ENCODE results near the gene RTCB. TPM values are rescaled to one million over a fixed set of nuclear protein-coding genes. Genes with fewer than 3 reads are reported as not detected.

Gene RTCB
- total RNA-seq, 1 experiment from 2014 or later, result 91.8 TPM

DNA sequence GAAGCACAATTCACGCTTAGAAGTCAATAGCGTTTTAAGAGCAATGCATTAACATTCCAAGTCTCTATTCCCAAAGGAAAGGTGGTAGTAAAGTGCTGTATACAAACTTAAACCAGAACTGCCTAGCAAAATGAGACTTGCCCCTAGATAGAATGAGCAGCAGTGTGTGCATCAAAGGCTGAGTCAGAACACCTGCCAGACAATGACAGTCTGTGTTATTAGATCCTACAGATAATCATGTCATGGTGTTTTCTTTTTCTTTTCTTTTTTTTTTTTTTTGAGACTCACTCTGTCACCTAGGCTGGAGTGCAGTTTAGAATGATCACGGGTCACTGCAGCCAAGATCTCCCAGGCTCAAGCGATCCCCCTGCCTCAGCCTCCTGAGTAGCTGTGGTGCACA, 1.6 kb downstream of the RTCB start:
- no peaks in the 10 kb centered on the region for H3K27me3 ChIP-seq
- no peak overlapping the region for H3K27ac ChIP-seq
- peaks cover 5% of the 10 kb centered on the region for H3K4me1 ChIP-seq
- no peak overlapping the region for H3K4me3 ChIP-seq
- no peak for DNase-seq
- H3K9me3 ChIP-seq (replicated peaks), result no peaks in the 10 kb centered on the region
- peaks cover 23% of the 10 kb centered on the region for H3K36me3 ChIP-seq

DNA sequence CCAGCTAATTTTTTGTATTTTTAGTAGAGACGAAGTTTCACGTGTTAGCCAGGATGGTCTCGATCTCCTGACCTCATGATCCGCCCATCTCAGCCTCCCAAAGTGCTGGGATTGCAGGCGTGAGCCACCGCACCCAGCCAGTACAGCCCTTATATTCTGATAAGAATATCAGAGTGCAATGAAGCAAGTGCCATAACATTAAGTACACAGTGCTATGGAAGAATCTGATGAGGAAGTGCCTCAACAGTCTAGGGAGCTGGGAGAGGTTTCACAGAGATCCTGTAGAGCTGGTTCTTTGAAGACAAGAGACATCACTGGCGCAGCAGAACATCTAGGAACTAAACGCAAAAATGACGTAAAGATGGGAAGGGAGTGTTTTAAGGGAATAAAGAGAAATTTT, 2.1 kb downstream of the RTCB start:
- no peaks in the 10 kb centered on the region for H3K9me3 ChIP-seq (replicated peaks)
- H3K4me1 ChIP-seq, result peaks cover 5% of the 10 kb centered on the region
- no peak overlapping the region for H3K4me3 ChIP-seq
- no peak overlapping the region for H3K27ac ChIP-seq
- no peak for DNase-seq
- no peaks in the 10 kb centered on the region for H3K27me3 ChIP-seq
- H3K36me3 ChIP-seq, result peaks cover 24% of the 10 kb centered on the region

DNA sequence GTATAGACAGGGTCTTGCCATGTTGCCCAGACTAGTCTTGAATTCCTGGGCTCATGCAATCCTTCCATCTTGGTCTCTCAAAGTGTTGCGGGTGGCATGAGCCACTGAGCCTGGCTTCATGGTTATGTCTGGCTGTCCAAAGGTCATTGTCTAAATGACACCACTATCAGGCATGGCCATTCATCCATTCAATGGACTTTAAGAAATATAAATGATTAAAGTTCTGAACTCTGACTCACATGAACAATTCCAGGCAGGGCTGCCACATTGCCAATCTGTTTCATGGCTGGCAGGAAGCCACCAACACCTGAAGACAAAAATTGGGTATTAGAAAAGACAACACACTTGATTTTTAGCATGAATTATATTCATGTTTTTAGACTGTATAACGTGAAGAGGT, 4.1 kb downstream of the RTCB start:
- Histone ChIP-seq H3K9me3 (replicated peaks) (no peaks in the 10 kb centered on the region), H3K36me3 (peaks cover 27% of the 10 kb centered on the region), H3K27ac (no peak overlapping the region), H3K4me1 (peaks cover 5% of the 10 kb centered on the region), H3K27me3 (no peaks in the 10 kb centered on the region), H3K4me3 (no peak overlapping the region)
- DNase-seq, result no peak

- Histone ChIP-seq H3K27ac (no peak overlapping the region), H3K4me1 (peaks cover 5% of the 10 kb centered on the region), H3K27me3 (no peaks in the 10 kb centered on the region), H3K9me3 (replicated peaks) (no peaks in the 10 kb centered on the region), H3K36me3 (peaks cover 27% of the 10 kb centered on the region), H3K4me3 (no peak overlapping the region)
- DNase-seq, result no peak
Measured at GRCh38 chr22:32407312-32407711, 4.7 kb downstream of the RTCB start.

- DNase-seq, result no peak
- Histone ChIP-seq H3K36me3 (peaks cover 42% of the 10 kb centered on the region), H3K4me1 (no peaks in the 10 kb centered on the region), H3K27me3 (no peaks in the 10 kb centered on the region), H3K9me3 (replicated peaks) (no peaks in the 10 kb centered on the region), H3K4me3 (no peak overlapping the region), H3K27ac (no peak overlapping the region)
Measured at GRCh38 chr22:32404021-32404420, 8.0 kb downstream of the RTCB start.

- Histone ChIP-seq H3K36me3 (peaks cover 47% of the 10 kb centered on the region), H3K27me3 (no peaks in the 10 kb centered on the region), H3K4me1 (no peaks in the 10 kb centered on the region), H3K4me3 (no peak overlapping the region), H3K27ac (no peak overlapping the region), H3K9me3 (replicated peaks) (no peaks in the 10 kb centered on the region)
- DNase-seq, result no peak
Measured at GRCh38 chr22:32401486-32401885, 10.6 kb downstream of the RTCB start.

DNA sequence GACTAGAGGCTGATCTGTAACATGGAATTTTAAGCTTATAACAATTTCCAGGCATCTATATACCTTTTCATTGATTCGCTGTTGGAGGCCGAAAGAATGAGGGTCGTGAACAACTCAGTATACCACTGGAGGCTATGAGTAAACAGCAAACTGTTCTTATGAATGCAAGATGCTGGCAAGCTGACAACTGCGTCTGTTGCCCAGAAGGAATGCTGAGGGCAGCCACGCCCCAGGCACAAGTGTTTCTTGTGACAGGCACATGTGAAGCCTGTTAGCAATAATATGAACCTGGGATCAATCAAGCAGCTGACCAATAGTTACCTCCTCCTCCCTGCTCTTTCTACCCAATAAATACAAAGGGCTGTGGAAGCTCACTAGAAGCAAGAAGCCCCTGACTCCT, 15.3 kb downstream of the RTCB start:
- H3K4me1 ChIP-seq, result no peaks in the 10 kb centered on the region
- no peak for DNase-seq
- H3K4me3 ChIP-seq, result no peak overlapping the region
- no peaks in the 10 kb centered on the region for H3K27me3 ChIP-seq
- H3K9me3 ChIP-seq (replicated peaks), result no peaks in the 10 kb centered on the region
- H3K27ac ChIP-seq, result no peak overlapping the region
- H3K36me3 ChIP-seq, result peaks cover 65% of the 10 kb centered on the region

DNA sequence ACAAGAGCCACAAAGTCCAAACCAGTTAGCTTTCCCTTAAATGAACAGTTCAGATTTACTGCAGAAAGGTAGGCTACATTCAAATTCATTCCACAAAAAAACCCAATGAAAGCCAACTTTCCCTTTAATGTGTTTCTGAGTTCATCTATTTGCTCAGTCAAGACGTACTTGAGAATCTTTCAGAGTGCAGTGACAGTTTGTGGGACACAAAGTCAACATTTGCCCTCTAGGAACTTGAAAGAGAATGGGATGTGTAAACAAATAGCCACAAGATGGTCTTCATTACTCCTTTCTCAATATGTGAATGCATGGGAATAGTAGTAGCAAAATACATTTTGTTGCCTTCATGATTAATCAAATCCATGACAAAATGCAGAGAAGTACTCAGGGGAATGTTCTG, 15.8 kb downstream of the RTCB start:
- no peaks in the 10 kb centered on the region for H3K9me3 ChIP-seq (replicated peaks)
- H3K36me3 ChIP-seq, result peaks cover 68% of the 10 kb centered on the region
- DNase-seq, result no peak
- H3K27ac ChIP-seq, result no peak overlapping the region
- no peaks in the 10 kb centered on the region for H3K27me3 ChIP-seq
- H3K4me1 ChIP-seq, result no peaks in the 10 kb centered on the region
- no peak overlapping the region for H3K4me3 ChIP-seq

DNA sequence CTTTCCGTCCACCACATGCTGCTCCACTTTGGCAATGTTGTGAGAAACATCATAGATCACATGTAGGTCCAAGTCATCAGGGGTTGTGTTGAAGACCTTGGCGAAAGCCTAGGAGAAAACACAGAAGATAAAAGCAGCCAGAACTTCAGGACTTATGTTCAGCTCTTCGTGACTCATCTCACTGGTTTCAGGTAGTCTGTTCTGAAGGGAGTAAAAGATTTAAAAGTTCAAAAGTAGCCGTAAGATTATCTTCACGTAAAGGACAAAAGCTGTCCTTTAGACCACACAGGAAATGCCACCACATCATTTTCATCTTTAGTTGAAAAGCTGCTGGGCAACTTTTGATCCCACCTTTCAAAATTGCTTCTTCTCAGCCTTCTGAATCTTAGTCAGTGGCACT, 16.9 kb downstream of the RTCB start:
- Histone ChIP-seq H3K27ac (no peak overlapping the region), H3K36me3 (peaks cover 61% of the 10 kb centered on the region), H3K27me3 (no peaks in the 10 kb centered on the region), H3K9me3 (replicated peaks) (no peaks in the 10 kb centered on the region), H3K4me3 (no peak overlapping the region), H3K4me1 (no peaks in the 10 kb centered on the region)
- DNase-seq, result no peak

DNA sequence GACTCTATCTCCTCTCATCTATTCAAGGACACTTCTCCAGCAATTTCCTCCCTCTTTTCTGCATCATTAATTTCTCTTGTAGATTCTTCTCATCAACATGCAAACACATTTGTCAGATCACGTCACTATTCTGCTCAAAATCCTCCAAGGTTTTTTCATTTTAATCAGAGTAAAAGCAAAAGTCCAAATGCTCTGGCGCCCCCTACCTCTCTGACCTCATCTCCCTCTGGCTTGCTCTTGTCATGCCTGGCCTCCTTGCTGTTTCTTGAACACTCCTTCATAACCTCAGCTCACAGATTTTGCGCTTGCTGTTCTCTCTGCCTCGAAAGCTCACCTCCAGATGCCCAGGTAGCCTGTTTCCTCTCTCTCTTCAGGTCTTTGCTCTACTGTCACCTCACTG, 22.4 kb downstream of the RTCB start:
- H3K4me3 ChIP-seq, result no peak overlapping the region
- peaks cover 37% of the 10 kb centered on the region for H3K36me3 ChIP-seq
- H3K27ac ChIP-seq, result no peak overlapping the region
- H3K9me3 ChIP-seq (replicated peaks), result no peaks in the 10 kb centered on the region
- no peaks in the 10 kb centered on the region for H3K4me1 ChIP-seq
- H3K27me3 ChIP-seq, result no peaks in the 10 kb centered on the region
- peak in 1 of 2 experiments; percentile 16 for DNase-seq

DNA sequence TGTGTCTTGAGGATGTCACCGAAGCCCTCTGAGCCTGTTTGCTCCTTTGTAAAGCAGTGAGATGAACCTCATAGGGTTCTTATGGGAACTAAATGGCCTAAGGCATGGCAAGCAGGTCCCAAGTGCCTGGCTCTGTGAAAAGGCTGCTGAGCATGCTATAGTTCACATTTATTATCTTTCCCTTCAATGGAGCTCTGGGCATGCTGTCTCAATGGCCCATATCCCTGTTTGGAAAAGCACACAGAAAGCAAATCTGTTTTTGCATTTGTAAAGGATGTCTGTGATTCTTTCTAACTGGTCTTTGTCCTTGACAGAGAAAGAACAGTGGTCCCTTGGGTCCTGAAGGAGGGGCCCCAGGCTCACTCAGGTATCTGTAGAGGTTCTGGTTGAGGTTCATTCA, 26.4 kb downstream of the RTCB start:
- Histone ChIP-seq H3K9me3 (replicated peaks) (no peaks in the 10 kb centered on the region), H3K4me3 (no peak overlapping the region), H3K27me3 (no peaks in the 10 kb centered on the region), H3K27ac (no peak overlapping the region), H3K4me1 (no peaks in the 10 kb centered on the region), H3K36me3 (peaks cover 15% of the 10 kb centered on the region; the same call in 1 of the 2 replicates)
- DNase-seq, result no peak

- no peak for DNase-seq
- H3K4me3 ChIP-seq, result no peak overlapping the region
- no peaks in the 10 kb centered on the region for H3K4me1 ChIP-seq
- H3K27me3 ChIP-seq, result no peaks in the 10 kb centered on the region
- H3K27ac ChIP-seq, result no peak overlapping the region
- no peaks in the 10 kb centered on the region for H3K9me3 ChIP-seq (replicated peaks)
- 0 out of 2 replicates have a peak, but pooled peaks cover 1% of the 10 kb centered on the region for H3K36me3 ChIP-seq
Measured at GRCh38 chr22:32380991-32381390, 31.1 kb downstream of the RTCB start.

DNA sequence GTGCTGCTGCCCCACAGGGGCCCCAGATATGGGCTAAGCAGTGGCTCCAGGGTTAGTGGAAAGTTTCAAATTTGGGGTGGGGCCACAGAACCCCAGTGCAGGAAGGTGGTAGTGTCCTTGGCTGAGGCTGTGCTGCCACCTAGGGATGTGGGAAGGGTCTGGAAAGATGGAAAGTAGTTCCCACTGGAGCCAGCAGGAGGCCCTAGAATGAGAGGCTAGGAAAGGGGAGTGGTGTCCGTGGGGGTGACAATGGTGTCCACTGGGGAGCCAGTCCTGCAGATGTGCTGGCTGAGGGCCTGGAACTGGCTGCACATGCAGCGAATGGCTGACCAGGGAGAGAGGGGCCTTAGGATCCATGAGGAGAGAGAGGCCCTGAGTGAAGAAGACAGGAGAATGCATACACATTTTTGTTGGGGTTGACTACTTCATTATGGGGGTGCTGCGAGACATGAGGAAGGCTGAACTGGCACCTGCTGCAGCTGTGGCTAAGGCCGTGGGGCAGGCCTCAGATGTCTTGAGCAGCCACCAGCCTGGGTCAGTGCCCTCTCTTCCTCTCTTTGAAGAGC, 33.3 kb downstream of the RTCB start:
- Histone ChIP-seq H3K36me3 (no peaks in the 10 kb centered on the region), H3K9me3 (replicated peaks) (no peaks in the 10 kb centered on the region), H3K4me1 (no peaks in the 10 kb centered on the region), H3K27me3 (no peaks in the 10 kb centered on the region), H3K4me3 (no peak overlapping the region), H3K27ac (no peak overlapping the region)
- peak; percentile 37 to 62 for DNase-seq

DNA sequence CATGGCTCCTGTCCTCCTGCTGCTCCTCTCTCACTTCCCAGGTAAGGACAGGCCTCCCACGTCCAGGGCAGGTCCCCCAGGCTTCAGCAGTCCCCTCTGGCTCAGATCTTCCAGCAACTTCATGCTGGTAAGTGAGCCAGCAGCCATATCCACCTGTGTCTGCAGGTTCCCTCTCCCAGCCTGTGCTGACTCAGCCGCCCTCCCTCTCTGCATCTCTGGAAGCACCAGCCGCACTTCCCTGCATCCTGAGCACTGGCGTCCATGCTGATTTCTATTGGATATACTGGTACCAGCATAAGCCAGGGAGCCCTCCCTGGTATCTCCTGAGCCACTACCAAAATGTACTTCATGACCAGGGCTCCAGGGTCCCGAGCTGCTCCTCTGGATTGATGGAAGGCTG, 35.4 kb downstream of the RTCB start:
- no peaks in the 10 kb centered on the region for H3K36me3 ChIP-seq
- H3K4me3 ChIP-seq, result no peak overlapping the region
- no peaks in the 10 kb centered on the region for H3K9me3 ChIP-seq (replicated peaks)
- DNase-seq, result no peak
- no peaks in the 10 kb centered on the region for H3K4me1 ChIP-seq
- no peaks in the 10 kb centered on the region for H3K27me3 ChIP-seq
- no peak overlapping the region for H3K27ac ChIP-seq

GRCh38 chr22:32375678-32376450, 36.2 kb downstream of the RTCB start:
- Histone ChIP-seq H3K4me1 (no peaks in the 10 kb centered on the region), H3K27me3 (no peaks in the 10 kb centered on the region), H3K9me3 (replicated peaks) (no peaks in the 10 kb centered on the region), H3K4me3 (no peak overlapping the region), H3K36me3 (no peaks in the 10 kb centered on the region), H3K27ac (no peak overlapping the region)
- DNase-seq, result no peak

DNA sequence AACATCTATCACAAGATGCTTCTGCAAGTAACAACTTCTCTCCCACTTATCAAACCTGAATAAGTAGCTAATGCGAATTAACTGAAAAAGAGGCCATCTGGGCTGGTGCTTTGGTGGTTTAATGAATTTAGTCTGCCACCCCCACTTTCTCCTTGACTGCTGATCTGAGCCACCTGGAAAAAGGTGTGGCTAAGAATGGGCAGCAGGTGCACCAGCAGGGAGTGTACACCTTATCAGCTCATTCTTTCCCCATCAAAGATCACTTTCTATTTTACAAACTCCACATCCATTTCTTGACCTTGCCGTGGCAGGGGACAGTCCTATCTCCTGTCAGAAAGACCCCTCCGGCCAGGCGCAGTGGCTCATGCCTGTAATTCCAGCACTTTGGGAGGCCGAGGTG, 47.8 kb downstream of the RTCB start:
- no peaks in the 10 kb centered on the region for H3K9me3 ChIP-seq (replicated peaks)
- H3K27me3 ChIP-seq, result no peaks in the 10 kb centered on the region
- H3K4me3 ChIP-seq, result no peak overlapping the region
- no peak for DNase-seq
- no peak overlapping the region for H3K27ac ChIP-seq
- H3K36me3 ChIP-seq, result no peaks in the 10 kb centered on the region
- H3K4me1 ChIP-seq, result no peaks in the 10 kb centered on the region
